Neural crest cell (in vitro differentiated cells): ENCODE data around the gene SLC22A14. TPM values are rescaled to one million over a fixed set of nuclear protein-coding genes. Genes with fewer than 3 reads are reported as not detected.
A peak's percentile ranks its signal among the peaks of the same experiment; 100 is the strongest.

Experiments
- DNase-seq: peaks from one replicate; pipeline ENCODE4 v3.0.0; 2021; ENCODE audit warnings: low read depth, mixed read lengths, low spot score
- H3K27ac Mint-ChIP-seq: one replicate; pipeline ENCODE4 v1.8.0; 2021; ENCODE audit warnings: mild to moderate bottlenecking, mixed read lengths; ENCODE audit not compliant: unreplicated experiment
- H3K27me3 Mint-ChIP-seq: 2 replicates; pipeline ENCODE4 v1.8.0; 2021; ENCODE audit warnings: low read depth, mild to moderate bottlenecking, mixed read lengths
- H3K36me3 Mint-ChIP-seq: 2 replicates; pipeline ENCODE4 v1.8.0; 2021; ENCODE audit warnings: low read depth, mild to moderate bottlenecking, mixed read lengths
- H3K4me1 Mint-ChIP-seq: 2 replicates; pipeline ENCODE4 v1.8.0; 2021; ENCODE audit warnings: mixed read lengths
- H3K4me3 Mint-ChIP-seq: one replicate; pipeline ENCODE4 v1.8.0; 2021; ENCODE audit warnings: mild to moderate bottlenecking, mixed read lengths
- H3K9me3 Mint-ChIP-seq: 2 replicates; pipeline ENCODE4 v1.8.0; 2021; ENCODE audit warnings: mixed read lengths
- total RNA-seq: library from RNA; stranded (reverse); gene quantifications from 2 replicates; pipeline ENCODE4 v1.2.1, GENCODE V29; 2021
- TF ChIP-seq, protein P1 (sequence below): fragments of 200-600 bp; sonication (generic); conservative IDR thresholded peaks from 2 replicates; pipeline ENCODE4 v1.5.0; 2021; ENCODE audit warnings: antibody characterized with exemption, mild to moderate bottlenecking

The SLC22A14 gene
- total RNA-seq, 1 donor from 2014 or later = not detected

DNA sequence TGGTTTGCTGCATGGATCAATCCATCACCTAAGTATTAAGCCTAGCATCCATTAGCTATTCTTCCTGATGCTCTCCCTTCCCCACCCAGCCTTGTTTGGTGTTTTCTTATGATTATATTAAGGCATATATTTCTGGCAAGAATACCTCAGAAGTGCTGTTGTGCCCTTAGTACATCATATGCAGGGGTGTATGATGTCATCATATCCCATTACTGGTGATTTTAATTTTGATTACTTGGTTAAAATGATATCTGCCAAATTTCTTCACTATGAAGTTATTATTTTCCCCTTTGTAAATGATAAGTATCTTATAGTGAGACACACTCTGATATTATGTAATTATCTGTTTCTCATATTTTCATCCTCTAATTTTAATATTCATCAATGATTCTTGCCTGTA, 15.4 kb downstream of the SLC22A14 start:
- Mint-ChIP-seq H3K9me3 (no peaks in the 10 kb centered on the region), H3K4me1 (no peaks in the 10 kb centered on the region), H3K27ac (no peak overlapping the region), H3K27me3 (peaks cover 18% of the 10 kb centered on the region), H3K4me3 (no peak overlapping the region), H3K36me3 (no peaks in the 10 kb centered on the region)
- TF ChIP-seq, protein P1, sequence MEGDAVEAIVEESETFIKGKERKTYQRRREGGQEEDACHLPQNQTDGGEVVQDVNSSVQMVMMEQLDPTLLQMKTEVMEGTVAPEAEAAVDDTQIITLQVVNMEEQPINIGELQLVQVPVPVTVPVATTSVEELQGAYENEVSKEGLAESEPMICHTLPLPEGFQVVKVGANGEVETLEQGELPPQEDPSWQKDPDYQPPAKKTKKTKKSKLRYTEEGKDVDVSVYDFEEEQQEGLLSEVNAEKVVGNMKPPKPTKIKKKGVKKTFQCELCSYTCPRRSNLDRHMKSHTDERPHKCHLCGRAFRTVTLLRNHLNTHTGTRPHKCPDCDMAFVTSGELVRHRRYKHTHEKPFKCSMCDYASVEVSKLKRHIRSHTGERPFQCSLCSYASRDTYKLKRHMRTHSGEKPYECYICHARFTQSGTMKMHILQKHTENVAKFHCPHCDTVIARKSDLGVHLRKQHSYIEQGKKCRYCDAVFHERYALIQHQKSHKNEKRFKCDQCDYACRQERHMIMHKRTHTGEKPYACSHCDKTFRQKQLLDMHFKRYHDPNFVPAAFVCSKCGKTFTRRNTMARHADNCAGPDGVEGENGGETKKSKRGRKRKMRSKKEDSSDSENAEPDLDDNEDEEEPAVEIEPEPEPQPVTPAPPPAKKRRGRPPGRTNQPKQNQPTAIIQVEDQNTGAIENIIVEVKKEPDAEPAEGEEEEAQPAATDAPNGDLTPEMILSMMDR = no peak
- DNase-seq = no peak

DNA sequence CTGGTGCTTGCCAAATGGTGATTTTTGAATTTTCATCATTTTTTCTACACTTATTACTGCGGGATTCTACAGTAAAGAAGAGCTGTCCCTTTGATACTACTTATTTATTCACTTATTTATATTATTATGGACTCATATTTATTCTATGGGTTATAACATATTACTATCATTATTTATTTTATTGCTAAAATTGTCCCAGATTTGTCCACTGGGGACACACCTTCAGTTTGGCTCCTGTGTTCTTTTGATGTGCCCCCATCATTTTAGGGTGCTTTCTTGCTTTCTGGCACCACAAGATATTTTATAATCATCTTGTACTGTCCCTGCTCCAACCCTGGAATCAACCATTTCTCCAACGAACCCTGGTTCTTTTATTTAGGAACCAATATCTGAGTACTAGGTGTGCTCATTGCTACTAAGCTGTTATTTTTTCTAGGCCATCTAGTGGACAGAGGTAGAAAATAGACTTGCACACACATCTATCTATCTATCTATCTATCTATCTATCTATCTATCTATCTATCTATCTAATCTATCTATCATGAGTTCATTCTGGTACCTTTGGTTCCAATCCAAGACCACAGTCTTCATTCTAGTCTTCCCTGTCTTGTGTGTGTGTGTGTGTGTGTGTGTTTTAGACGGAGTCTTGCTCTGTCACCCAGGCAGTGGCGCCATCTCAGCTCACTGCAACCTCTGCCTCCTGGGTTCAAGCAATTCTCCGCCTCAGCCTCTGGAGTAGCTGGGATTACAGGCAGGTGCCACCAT, 16.0 kb downstream of the SLC22A14 start:
- Mint-ChIP-seq H3K9me3 (no peaks in the 10 kb centered on the region), H3K27ac (no peak overlapping the region), H3K4me3 (no peak overlapping the region), H3K27me3 (peaks cover 18% of the 10 kb centered on the region), H3K4me1 (no peaks in the 10 kb centered on the region), H3K36me3 (no peaks in the 10 kb centered on the region)
- DNase-seq = no peak
- TF ChIP-seq, protein P1 = peak; percentile 58

DNA sequence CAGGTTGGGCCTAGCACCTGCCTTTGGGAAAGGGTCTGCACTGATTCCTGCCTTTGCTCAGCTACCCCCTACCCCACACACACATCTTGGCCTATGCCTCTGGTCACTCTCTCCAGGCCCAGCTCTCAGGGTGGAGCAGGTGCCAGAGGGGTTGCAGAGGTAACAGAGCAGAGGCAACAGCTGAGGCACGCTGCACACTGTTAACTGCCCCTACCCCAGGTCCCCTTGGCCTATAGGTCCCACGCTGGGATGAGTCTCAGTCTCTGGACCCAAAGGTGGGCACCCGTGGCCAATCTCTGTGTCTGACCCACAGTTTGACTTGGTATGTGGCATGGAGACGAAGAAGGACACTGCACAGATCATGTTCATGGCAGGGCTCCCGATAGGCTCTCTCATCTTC, 24.8 kb downstream of the SLC22A14 start:
- H3K36me3 Mint-ChIP-seq = no peaks in the 10 kb centered on the region
- no peak overlapping the region for H3K4me3 Mint-ChIP-seq
- TF ChIP-seq, protein P1 = no peak
- H3K27ac Mint-ChIP-seq = no peak overlapping the region
- no peak for DNase-seq
- H3K9me3 Mint-ChIP-seq = no peaks in the 10 kb centered on the region
- peaks cover 2% of the 10 kb centered on the region for H3K27me3 Mint-ChIP-seq
- H3K4me1 Mint-ChIP-seq = no peaks in the 10 kb centered on the region

DNA sequence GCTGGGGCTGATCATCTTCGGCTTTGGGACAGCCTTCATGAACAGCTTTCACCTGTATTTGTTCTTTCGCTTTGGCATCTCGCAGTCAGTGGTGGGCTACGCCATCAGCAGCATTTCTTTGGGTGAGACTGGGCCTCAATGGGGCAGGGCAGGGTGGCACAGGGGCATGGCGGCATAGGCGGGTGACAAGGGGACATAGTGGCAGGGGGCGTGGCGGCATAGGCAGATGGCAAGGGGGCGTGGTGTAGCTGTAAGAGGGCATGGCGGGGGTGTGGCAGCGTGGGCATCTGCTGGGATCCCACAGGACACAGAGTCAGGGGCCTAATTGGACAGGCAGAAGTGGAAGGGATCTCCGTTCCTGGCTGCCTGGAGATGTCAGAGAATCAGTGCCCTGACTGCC, 25.5 kb downstream of the SLC22A14 start:
- H3K9me3 Mint-ChIP-seq = no peaks in the 10 kb centered on the region
- H3K4me1 Mint-ChIP-seq = no peaks in the 10 kb centered on the region
- no peak overlapping the region for H3K4me3 Mint-ChIP-seq
- H3K27me3 Mint-ChIP-seq = peaks cover 2% of the 10 kb centered on the region
- DNase-seq = no peak
- H3K27ac Mint-ChIP-seq = no peak overlapping the region
- TF ChIP-seq, protein P1 = no peak
- no peaks in the 10 kb centered on the region for H3K36me3 Mint-ChIP-seq

DNA sequence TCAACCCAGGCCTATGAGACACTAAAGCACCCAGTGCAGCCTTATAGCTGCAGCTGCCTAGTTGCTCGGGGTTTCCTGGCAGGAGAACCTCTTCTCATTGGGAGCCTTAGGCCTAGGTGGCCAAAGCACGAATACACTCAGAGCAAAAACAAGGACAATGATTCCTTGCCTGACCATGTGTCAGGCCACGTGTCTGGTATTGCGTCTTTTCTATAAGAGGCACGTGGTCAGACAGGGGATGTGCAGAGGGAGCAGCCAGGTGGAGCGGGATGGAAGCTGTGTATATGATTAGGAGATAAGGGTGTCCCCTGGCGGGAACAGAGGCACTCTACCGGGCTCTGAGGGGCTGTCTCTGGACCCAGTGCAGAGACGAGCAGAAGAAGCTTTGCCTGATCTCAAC, 26.4 kb downstream of the SLC22A14 start:
- H3K27ac Mint-ChIP-seq = no peak overlapping the region
- DNase-seq = no peak
- TF ChIP-seq, protein P1 = no peak

More for the DNA sequence above, 26.4 kb downstream of the SLC22A14 start:
- peaks cover 2% of the 10 kb centered on the region for H3K27me3 Mint-ChIP-seq
- no peaks in the 10 kb centered on the region for H3K4me1 Mint-ChIP-seq
- H3K4me3 Mint-ChIP-seq = no peak overlapping the region
- H3K36me3 Mint-ChIP-seq = no peaks in the 10 kb centered on the region
- no peaks in the 10 kb centered on the region for H3K9me3 Mint-ChIP-seq
